Stimulated activated naive CD8-positive, alpha-beta T cell treated with anti-CD3 and anti-CD28 coated beads, Interleukin-15, Interleukin-2, amounts not matched to agents 100 U/mL and 50 U/mL, for 24 hours (primary cell): Measurements from ENCODE around the gene FHOD3.

Experiments
- ATAC-seq: fragments of 150-1000 bp; cut with Tn5 transposase; one replicate; pipeline ENCODE4 v1.10.0; 2021
- DNase-seq: peaks from one replicate; pipeline ENCODE4 v3.0.0; 2021

The FHOD3 gene

DNA sequence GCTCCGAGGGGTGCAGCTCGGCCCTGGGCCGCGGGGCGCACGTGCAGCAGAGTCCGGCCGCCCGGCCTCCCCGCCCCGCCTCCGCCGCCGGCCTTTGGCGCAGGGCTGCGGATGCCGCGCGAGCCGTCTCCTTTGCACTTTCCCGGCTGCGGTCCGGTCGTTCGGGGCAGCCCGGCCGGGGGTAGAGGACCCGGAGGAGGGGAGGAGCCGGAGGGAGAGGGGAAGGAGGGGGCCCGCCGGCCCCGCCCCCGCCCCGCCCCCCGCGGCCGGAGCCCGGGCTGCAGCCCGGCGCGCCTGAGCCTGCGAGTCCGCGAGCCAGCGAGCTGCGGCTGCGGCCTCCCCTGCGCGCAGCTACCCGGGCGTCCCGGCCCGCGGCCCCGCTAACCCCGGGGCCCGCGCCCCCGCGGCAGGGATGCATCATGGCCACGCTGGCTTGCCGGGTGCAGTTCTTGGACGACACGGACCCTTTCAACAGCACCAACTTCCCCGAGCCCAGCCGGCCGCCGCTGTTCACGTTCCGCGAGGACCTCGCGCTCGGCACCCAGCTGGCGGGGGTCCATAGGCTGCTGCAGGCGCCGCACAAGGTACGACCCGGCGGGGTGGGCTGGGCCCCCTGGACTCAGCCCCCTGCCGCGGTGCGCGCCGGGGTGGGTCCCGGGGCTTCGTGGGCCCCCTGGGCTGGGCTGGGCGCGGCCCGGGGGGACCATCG, at the start of gene FHOD3:
FHOD3 (plus strand) TSS at position 297 of the 709 bp plus-strand sequence; CDS start at position 420, 123 bp downstream.
- peak; percentile 14 for DNase-seq

DNA sequence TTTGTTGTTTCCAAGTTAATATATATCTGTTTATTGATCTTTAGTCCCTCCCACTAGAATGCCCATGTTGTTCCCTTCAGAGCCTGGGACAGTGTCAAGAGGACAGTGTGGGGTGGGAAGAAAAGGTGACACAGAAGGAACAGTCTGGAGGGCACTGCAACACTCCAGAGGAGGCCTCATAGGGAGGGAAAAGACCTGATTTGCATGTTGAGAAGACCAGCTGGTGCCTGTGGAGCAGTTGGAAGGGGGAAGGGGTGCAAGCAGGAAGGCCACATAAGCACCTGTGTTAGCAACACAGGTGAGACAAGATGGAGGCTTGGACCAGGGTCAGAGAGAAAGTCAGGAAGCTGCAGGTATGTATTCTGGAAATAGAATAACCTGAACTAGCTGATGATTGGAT, 48.1 kb upstream of the FHOD3 start:
- DNase-seq (no peak), ATAC-seq (no peak)

More for the DNA sequence above, at the start of gene FHOD3:
- peak; percentile 33 for ATAC-seq

DNA sequence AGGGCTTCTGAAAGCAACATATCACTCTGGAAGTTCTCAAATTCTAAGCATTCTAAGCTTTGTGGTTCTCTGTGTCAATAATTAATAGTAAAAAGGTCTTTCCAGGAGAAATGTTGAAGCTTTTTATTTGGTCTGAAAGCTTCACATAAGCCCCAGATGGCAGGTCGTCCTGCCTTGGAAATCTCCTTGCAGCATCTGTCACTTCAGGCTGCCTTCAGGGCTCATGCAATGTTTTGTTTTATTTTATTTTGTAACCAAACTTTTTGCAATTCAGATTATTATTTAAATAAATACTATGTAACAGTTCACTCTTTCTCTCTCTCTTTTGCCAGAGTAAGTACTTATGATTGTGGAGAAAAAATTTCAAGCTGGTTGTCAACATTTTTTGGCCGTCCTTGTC, 46.7 kb upstream of the FHOD3 start:
- DNase-seq (no peak), ATAC-seq (no peak)

DNA sequence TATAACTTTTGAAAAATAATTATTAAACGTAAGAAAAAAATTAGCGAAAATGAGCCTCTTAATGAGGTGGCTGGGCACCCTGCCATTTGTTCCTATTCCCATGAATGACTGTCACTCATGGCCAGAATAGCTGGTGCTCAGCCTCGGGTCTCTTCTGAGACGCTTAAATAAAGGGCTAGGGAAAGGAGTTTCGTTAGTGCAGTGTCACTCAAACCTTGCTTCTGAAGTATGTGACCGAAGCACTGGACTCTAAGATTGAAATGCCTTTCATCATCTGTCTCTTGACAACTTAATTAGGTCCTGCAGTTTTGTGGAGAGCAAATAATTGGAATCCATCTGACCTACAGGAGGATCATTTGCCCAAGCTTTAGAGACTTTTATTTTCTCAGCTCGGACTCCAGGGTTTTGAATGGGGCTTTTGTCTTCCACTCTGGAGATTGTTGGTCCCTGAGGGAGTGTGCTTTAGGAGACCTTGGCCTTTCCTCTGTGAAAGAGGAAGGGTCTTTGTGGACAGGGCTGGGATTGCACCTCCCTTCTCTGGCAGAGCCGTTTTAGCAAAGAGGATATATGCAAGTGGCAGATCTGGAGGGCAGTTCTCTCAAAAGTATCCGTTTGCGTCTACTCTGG, 42.3 kb upstream of the FHOD3 start:
- no peak for DNase-seq
- no peak for ATAC-seq

DNA sequence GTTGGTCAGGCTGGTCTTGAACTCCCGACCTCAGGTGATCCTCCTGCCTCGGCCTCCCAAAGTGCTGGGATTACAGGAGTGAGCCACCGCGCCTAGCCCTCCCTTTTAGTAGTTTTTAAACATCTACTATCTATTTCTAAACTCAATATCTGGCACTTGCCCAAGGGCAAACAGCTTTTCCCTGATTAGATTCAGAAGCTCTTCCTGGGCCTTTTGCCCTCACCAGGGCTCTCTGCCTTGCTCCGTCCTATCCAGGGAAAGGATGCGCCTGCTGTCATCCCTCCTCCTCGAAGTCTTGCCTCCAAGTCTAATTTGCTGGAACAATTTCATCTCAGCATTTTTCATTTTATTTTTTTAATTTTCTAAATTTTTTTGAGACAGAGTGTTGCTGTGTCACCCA, 41.4 kb upstream of the FHOD3 start:
- DNase-seq (no peak), ATAC-seq (no peak)

DNA sequence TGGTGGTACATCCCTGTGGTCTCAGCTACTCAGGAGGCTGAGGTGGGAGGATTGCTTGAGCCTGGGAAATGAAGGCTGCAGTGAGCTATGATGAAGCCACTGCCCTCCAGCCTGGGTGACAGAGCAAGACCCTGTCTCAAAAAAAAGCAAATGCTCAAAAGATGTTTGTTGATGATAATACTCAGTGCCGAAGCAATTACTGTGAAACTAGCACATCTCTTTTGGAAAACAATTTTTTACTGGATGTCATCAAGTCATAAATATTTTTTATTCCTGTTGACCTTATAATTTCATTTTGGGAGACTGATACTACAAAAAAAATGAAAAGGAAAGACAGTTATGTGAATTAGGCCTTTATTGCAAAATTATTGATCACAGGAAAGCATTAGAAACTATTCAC, 34.5 kb upstream of the FHOD3 start:
- no peak for DNase-seq
- no peak for ATAC-seq

DNA sequence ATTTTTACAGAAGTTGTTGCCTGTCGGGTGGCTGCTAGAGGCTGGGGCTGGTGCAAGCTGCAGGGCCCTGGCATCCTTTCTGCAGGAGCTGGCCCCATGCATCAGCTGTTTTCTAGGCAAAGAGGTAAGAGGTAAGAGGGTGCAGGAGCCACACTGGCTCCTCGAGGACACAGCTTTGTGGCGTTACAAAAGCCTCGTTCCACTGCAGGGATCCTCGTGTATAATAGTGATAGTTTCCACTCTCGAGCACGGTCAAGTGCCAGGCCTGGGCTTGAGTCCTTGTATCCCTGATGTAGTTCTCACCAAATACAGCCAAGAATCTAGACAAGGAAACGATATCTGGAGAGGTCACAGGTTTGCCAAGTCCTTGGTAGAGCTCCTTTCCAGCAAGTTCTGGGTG, 33.2 kb upstream of the FHOD3 start:
- ATAC-seq (no peak), DNase-seq (no peak)

DNA sequence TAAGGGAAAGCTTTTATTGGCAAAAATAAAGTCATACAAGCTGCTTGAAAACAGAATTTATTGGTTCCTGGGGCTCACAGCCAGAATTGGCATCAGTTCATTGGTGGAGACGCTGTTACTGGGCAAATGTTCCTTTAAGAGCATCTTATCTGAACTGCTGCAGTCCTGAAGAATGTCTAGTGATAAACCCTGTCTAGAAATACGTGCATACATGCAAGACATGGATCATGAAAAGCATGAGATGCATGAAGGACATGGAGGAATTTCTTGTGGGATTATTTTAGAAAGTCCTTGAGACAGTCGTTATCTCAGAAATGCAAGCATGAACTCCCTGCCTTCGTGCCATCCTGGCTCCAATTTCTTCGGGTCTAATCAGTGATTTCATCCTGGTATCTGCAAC, 32.5 kb upstream of the FHOD3 start:
- ATAC-seq (no peak), DNase-seq (no peak)

DNA sequence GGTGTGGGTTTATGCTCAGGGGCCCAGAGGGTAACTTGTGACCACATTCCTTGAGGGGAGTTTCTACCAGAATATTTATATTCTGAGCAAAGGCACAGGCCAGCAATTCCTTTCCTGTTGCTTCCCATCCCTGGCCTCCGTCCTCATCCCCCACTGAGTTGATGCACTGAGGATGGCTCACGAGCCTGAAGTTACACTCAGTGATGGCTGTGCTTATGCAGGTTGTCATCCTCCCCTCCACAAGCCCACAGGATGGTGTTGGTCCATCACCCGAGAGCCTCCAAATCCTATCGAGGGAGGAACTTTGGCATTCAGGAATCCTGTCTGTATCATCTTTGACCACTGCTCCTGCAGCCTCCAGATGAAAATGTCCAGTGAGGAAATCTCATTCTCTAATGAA, 28.4 kb upstream of the FHOD3 start:
- ATAC-seq (no peak), DNase-seq (no peak)

DNA sequence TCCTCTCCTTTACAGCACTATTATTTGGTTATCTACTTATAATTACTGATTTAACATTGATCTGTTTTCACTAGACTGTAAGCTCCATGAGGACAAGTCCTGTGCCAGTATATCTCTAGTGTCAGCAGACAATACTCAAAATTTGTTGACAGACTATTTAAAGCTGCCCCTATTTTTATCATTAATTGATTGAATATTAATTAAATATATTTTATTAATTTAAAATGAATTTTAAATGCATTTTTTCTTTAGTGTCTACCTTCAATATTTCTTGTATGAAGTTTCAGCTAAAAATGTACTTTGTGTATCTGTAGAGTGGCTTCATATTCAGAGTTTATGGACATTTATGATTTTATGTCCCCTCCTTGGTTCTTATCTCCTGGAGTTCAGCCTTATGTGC, 26.4 kb upstream of the FHOD3 start:
- DNase-seq (no peak), ATAC-seq (no peak)

DNA sequence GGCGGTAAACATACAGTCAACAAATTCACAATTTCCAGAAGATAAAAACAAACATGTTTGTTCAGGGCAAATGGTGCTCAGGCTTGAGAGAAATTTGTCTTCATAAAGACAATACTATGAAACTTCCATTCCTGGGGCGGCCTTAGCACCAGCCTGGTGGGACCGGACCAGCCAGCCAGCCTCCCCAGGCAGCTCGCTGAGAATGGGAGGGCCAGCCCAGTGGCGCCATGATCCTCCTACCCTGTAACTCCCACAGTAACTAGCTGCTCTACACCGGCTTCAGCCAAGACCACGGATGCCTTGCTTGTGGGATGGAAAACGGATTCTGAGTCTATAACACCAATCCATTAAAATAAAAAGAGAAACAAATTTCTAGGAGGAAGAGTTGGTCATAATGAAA, 24.2 kb upstream of the FHOD3 start:
- ATAC-seq: no peak

DNA sequence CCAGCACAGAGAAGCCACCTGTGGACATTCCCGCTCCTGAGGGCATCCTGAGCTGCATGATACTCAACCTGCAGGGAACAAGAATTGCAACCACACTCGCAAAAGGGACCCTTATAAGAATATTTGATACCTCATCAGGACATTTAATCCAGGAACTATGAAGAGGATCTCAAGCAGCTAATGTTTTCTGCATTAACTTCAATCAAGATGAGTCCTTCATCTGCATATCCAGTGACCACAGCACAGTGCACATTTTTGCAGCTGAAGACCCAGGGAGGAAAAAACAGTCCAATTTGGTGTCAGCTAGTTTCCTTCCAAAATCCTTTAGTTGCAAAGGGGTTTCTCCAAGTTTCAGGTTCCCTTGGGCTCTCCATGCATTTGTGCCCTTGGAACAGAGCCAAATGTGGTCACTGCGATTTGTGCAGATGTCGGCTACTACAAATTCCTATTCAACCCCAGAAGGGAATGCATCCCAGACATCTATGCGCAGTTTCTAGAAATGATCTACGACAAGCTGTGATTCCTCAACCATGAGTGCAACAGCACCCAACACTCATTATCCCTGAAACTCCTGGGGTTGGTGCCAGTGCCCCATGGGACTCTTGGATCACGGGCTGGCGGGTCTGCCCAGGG, 23.3 kb upstream of the FHOD3 start:
- no peak for ATAC-seq
- no peak for DNase-seq

More for the DNA sequence above, 24.2 kb upstream of the FHOD3 start:
- DNase-seq: no peak

DNA sequence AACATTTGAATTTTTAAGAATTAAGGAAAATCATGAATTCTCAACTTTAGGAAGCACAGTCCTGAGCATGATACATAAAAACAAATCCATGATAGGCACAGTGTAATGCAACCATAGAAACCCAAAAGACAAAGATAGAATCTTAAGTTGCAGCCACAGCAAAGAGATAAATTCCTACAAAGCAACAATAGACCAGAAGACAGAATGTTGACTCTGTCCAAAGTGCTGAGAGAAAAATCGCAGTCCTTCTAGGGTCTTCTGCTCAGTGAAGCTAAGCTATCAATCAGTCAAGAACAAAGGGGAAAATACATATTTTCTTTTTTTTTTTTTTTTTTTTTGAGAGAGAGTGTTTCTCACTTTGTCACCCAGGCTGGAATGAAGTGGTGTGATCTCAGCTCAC, 22.0 kb upstream of the FHOD3 start:
- ATAC-seq (no peak), DNase-seq (no peak)

DNA sequence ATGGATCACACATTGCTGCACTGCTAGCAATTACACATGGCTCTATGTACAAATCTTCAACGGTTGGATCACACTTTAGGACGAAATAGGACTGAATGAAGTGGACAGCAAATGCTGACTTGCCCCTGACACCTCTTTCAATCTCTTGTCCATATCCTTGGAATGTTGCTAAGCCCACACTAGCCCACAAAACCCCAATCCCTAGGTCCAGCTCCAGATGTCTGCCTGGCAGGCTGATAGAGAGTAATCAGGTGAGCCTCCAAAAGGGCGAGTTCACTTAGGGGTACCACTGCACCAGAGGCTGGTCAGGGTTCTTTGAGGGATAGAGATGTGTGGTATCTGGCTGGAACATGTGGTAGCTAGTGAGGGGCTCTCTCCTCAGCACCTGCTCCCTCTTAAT, 18.5 kb upstream of the FHOD3 start:
- ATAC-seq: no peak
- DNase-seq: no peak

DNA sequence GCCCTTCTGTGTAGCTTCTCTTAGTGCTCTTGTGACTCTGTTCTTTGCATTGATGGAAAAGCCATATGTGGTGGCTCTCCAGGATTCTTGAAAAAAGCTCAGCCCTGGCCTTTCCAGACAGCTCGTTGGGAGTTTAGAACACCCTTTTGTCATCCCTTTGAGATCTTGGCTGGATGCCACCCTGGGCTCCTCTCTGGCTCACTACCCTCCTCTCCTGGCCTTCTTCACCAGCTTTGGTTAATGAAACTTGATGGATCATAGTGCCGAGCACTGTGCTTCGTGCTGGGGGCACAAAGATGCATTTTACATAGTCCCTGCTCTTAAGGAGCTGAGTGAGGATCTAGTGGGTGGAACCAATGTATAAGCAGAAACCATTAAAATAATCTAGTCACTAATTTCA, 15.6 kb upstream of the FHOD3 start:
- DNase-seq: no peak

DNA sequence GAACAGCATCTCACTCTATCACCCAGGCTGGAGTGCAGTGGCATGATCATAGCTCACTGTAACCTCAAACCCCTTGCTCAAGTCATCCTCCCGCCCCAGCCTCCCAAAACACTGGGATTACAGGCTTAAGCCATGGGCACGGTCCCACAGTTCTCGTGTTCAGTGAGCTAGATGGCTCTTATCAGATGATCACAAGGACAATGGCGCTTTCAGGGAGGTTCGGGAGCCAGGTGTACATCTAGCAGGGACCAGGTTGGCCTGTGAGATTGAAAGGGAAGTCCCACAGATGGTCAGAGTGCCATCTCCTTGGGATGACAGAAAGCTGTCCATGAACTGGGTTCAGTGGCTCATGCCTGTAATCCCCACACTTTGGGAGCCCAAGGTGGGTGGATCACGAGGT, 14.1 kb upstream of the FHOD3 start:
- no peak for DNase-seq
- no peak for ATAC-seq

More for the DNA sequence above, 15.6 kb upstream of the FHOD3 start:
- no peak for ATAC-seq

DNA sequence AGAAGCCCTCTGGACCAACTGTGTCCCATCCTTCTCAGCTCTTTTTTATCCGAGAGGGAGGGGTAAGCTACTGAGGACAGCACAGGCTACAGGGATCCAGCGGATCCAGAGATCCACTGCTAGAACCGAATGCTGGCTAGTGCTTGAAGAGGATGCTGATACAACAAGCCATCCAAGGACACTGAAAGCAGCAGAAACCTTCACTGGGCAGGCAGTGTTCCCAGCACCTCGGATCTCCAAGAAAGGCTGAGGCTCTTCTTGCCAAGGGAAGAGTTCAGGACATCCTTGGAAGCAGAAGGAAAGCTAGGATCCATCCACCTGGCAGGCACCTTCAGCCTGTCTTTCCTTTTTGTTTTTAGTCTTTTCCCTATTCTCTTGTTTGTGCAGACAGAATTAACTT, 13.2 kb upstream of the FHOD3 start:
- ATAC-seq: no peak
- DNase-seq: no peak

DNA sequence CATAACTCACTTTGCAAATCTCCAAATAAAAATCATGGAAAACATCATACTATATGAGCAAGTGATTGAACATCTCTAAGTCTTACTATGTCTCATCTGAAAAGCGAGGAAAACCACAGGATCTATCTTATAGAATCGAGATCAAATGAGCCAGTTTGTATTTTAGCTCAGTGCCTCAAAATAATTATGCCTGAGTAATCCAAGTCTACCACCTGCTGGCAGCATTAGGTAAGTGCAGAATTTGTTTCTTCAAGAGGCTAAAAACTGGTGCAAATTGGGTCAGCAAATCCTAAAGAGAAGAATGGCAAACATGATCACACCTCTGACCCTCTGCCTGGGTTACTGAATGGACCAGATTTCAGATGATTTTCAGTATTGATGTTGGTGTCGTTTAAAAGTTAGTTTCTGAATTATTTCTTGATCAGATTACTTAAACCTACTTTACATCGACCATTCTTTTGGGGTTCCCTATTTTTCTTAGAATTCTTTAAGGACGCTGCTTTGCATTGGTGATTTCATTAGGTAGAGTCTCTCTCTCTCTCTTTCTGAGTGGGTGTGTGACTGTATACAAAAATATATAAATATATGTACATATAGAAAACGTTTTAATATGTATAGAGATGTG, 12.7 kb upstream of the FHOD3 start:
- DNase-seq: peak; percentile 22
- peak; percentile 46 for ATAC-seq

DNA sequence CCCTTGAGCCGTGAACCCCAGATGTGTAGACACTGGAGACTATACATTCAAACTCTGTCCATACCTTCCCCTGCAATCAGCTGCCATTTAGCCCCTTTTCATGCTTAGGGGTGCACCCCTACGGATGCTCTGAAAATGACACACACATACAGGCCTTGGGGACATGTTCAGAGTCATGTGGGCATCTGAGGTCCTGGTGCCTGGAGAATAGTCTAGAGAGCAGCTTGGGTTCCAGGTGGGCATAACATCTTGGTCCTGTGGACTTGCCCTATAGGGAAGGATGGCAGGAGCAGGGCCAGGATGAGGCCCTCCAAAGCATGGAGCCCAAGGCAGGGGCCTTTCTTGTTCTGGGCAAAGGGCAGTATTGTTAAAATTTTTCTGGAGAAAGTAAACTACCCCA, 9.9 kb upstream of the FHOD3 start:
- no peak for ATAC-seq
- no peak for DNase-seq

DNA sequence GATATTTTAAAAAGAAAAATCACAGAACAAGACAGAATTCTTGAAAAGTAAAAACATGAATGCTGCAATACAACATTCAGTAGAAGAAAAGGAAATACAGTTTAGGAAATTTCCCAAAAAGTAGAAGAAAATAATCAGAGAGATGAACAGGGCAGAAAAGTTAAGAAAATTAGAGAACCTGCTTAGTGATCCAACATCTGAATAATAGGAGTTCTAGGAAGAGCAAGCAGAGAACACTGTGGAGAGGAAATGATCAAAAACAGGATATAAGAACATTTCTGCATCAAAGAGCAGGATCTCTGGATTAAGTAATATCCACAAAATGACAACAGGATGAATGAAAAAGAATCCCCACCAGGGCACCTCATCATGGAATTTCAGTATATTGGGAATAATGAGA, 8.8 kb upstream of the FHOD3 start:
- no peak for DNase-seq
- no peak for ATAC-seq

DNA sequence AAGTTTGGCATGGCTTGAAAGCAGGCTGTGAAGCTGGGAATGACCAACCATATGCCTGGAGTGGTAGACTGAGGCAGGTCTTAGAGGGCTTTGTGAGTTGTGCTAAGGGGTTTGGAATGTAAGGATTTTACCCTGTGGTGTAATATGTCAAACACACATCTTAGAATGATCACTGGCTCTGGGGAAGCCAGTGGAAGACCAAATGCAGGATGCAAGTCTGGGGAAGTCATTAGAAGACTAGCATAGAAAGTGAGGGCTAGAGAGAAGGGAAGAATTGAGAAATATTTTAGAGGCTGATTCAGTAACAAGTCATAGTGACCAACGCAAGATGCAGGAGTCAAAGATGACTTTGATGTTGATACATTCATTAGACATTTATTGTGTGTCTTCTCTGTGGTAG, 3.5 kb upstream of the FHOD3 start:
- DNase-seq: no peak
- no peak for ATAC-seq

DNA sequence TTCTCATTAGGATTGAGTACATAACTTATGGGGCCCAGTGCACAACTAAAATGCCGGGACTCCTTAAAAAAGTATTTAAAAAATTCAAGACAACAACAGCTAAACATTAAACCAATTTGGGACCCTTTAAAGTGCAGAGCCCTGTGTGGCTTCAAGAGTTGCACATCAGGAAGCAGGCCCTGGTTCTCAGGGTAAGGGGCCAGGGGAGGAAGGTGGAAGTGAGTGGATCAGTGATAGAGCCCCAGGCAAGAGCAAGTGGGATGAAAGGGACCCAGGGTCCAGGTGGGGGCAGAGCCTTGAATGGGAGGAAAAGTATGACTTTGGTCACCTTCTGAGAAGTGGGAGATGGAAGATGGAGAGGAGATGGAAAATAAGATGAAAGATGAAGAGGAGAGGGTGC, 2.3 kb upstream of the FHOD3 start:
- DNase-seq: no peak

DNA sequence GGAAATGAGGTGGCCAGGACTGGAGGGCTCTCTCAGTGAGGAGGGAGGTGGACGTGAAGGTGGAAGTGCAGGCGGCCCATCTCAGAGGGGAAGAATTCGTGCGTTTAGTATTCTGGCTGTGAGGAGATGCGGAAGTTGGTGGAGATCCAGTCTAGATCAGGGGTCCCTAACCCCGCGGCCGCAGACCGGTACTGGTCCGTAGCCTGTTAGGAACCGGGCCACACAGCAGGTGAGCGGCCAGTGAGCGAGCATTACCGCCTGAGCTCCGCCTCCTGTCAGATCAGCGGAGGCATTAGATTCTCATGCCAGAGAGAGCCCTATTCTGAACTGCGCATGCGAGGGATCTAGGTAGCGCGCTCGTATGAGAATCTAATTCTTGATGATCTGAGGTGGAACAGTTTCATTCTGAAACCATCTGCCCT, 1.6 kb upstream of the FHOD3 start:
- DNase-seq (no peak), ATAC-seq (no peak)

More for the DNA sequence above, 2.3 kb upstream of the FHOD3 start:
- no peak for ATAC-seq
